GM12801 (cell line): ENCODE data around the gene FEM1C.

Experiments used
- CTCF ChIP-seq: IDR thresholded peaks from one replicate; pipeline ENCODE4 v1.5.1; 2011; ENCODE audit warnings: control low read depth; ENCODE audit not compliant: insufficient read length; ENCODE audit errors: extremely low read depth

Gene FEM1C

DNA sequence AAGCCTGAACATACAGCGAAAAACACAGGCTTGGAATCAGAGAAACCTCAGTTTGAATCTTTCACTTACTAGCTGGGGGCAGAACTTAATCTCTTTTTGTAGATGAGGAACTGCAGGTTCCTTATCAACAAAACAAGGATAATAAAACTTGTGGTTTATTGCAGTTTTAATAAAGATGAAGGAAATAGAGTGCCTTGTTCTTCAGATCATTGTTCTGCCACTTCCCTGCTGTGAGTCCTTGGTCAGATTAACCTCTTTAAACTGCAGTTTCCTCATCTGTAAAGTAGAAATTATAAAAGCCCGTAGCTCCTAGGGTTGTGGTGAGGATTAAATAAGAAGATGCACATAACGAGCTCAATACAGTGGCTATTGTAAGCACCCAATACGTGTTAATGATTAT, 57.4 kb downstream of the FEM1C start:
- no peak for TF ChIP-seq CTCF

DNA sequence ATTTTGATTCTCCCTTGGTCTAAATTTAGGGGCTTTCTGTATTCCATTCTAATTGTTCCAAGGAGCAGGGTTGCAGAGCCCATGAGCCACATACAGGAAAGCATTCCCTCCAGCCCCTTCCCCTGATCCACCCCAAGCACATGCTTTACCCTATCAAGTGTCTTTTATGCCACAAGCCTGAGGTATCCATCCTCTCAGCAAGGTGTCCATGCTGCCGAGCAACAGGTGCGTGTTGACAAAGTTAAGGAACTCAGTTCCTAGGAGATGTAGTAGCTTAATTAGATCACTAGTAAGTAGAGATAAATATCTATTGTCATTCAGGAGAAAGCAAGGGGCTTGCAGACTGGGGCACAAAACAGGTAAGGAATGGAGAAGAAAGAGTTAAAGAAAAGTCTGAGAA, 57.8 kb downstream of the FEM1C start:
- TF ChIP-seq CTCF: no peak

DNA sequence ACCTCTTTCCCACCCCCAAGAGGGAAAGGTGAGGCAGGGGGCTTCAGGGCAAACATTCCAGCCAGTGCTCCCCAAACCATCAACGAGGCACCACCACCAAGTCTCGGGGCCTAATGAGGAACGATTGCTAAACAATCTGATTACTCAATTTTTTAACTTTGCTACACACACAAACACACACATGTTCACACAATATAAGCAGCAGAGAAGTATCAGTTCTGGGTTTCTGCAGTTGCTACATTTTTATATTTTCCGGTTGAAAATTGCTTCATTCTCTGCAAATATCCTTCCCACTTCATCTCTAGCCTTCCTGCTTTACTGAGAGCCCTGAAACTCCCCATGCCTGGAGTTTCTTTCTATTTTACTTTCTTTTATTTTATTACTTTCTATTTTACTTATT, 60.2 kb downstream of the FEM1C start:
- TF ChIP-seq CTCF: no peak

DNA sequence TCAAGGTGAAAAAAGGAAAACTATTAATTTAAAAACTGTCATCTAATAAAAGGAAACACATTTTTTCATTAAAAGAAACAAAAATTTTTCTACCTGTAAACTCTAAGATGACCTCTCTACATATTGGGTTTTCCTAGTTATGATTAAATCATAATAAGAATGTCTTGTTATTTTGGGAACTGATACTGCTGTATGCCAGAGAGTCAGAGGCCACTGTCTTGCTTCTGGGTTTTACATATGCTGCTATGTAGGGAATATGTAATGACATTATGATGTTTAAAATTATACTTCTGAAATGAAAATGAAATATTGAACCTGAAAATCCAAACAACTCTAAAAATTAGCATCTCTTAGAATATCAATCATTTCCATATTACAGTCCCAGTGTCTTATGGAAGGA, 63.7 kb downstream of the FEM1C start:
- TF ChIP-seq CTCF: no peak

DNA sequence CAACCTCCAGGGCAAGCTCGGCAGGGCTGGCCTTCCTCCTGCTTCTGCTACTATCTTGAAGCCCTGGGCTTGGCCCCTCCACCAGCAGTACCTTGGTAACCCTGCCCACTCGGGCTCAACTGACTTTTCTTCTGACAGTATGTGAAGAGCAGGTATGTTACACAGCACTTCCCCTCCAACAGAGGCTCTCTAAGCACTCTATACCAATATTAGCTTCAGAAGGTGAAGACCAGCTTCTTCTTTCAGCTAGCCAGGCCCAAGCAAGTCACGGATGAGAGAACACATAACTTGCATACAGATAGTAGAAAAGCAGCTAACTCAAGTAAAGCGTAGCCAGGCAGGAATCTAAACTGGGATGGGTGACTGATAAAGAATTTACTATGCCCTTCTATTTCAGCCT, 64.3 kb downstream of the FEM1C start:
- no peak for TF ChIP-seq CTCF

GRCh38 chr5:115478281-115478680, 66.3 kb downstream of the FEM1C start:
- TF ChIP-seq CTCF: no peak

DNA sequence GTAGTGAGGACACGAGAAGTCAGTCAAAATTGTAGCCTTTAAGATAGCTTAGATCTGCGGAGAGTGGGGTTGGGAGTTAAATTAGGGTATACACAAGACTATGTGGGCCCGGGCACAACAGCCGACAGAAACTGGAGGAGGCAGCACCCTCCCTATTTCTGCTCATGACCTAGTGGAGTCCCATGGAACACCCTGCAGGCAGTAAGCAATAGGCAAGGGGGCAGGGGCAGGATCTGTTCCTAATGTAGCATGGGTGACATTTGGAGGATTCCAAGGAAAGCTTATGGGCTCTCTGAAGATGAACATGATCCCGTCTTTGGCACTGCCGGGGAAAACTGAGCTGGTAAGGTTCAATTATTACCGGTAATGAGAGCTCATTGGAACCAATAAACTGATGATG, 67.0 kb downstream of the FEM1C start:
- TF ChIP-seq CTCF: no peak

- TF ChIP-seq CTCF: no peak
Measured at GRCh38 chr5:115475788-115476187, 68.8 kb downstream of the FEM1C start.
